HCT116 (cell line): ENCODE measurements around the gene CYB5A. TPM values are rescaled to one million over a fixed set of nuclear protein-coding genes. Genes with fewer than 3 reads are reported as not detected.

Source experiments
- ATAC-seq: fragments of 200-7000 bp; cut with Tn5 transposase; 2 replicates; pipeline ENCODE4 v1.9.1; 2020; ENCODE audit warnings: mild to moderate bottlenecking, moderate library complexity
- BruUV-seq: library from RNA; stranded (reverse); fragments of 400-500 nt; replicated peaks from 2 replicates; lab custom pipeline; 2021; lab: Mats Ljungman, UMichigan
- CTCF ChIA-PET: fragments of 300-600 bp; sonication (Branson Sonifier 250); formaldehyde crosslinking; loops from one replicate; lab custom pipeline; 2021; ENCODE audit warnings: antibody characterized with exemption; lab: Charles Lee
- POLR2A ChIA-PET: fragments of 300-600, 350-600 bp; sonication (Branson Sonifier 250); formaldehyde crosslinking; loops from one replicate; lab custom pipeline; 2021; ENCODE audit warnings: antibody characterized with exemption; lab: Charles Lee
- RAD21 ChIA-PET, 2 experiments: fragments of 300-600 bp; sonication (Branson Sonifier 250); formaldehyde crosslinking; loops; one replicate each; lab custom pipeline; 2023; ENCODE audit warnings: low total read pairs in 2 of 2; ENCODE audit not compliant: uncharacterized antibody in 2 of 2, unreplicated experiment in 2 of 2, low non-redundant PET in 1 of 2; lab: Charles Lee
- DNase-seq: peaks from one replicate; pipeline ENCODE4 v3.0.0-alpha.2; 2010; ENCODE audit warnings: low read depth, low spot score
- H2AFZ ChIP-seq: fragments of 200-600 bp; shearing (Covaris generic), sonication (generic); 2 replicates; pipeline ENCODE4 v1.6.1; 2017; ENCODE audit warnings: low read depth, mixed run types, mixed read lengths, antibody characterized with exemption, low read length; ENCODE audit not compliant: poor library complexity, severe bottlenecking
- H3K27ac ChIP-seq: 2 replicates; pipeline ENCODE4 v1.5.1; 2012; ENCODE audit warnings: low read depth, low read length
- H3K27me3 ChIP-seq: fragments of 200-600 bp; sonication (generic); 2 replicates; pipeline ENCODE4 v1.6.1; 2016; ENCODE audit warnings: mixed run types, low read length, mixed read lengths; ENCODE audit not compliant: insufficient read depth
- H3K36me3 ChIP-seq, 2 experiments: fragments of 200-500 bp in 1 of 2; fragments of 200-600 bp in 1 of 2; sonication (Bioruptor generic) in 1 of 2; sonication (generic) in 1 of 2; 2 replicates each; pipeline versions ENCODE4 v1.5.1 to v1.6.1; 2014 to 2016; ENCODE audit warnings: low read length in 2 of 2, inconsistent platforms in 1 of 2, mixed read lengths in 1 of 2, mixed run types in 1 of 2; ENCODE audit not compliant: insufficient read depth in 2 of 2, control insufficient read depth in 1 of 2
- H3K4me1 ChIP-seq, 2 experiments: fragments of 200-600 bp in 1 of 2; sonication (generic) in 1 of 2; 2 replicates each; pipeline versions ENCODE4 v1.5.1 to v1.6.1; 2012 to 2017; ENCODE audit warnings: low read length in 2 of 2, inconsistent platforms in 1 of 2, mild to moderate bottlenecking in 1 of 2, mixed read lengths in 1 of 2, mixed run types in 1 of 2, moderate library complexity in 1 of 2; ENCODE audit not compliant: insufficient read depth in 2 of 2, control insufficient read depth in 1 of 2
- H3K4me2 ChIP-seq: fragments of 200-600 bp; sonication (generic); 2 replicates; pipeline ENCODE4 v1.6.1; 2017; ENCODE audit warnings: mixed run types, low read length, mixed read lengths
- H3K4me3 ChIP-seq, 2 experiments: fragments of 200-600 bp in 1 of 2; sonication (generic) in 1 of 2; replicated peaks in 1 of 2; 2 replicates each; pipeline ENCODE4 v1.5.1; 2011 to 2016; ENCODE audit warnings: low read length in 2 of 2, control low read depth in 1 of 2, low read depth in 1 of 2, mild to moderate bottlenecking in 1 of 2, mixed read lengths in 1 of 2, mixed run types in 1 of 2
- H3K79me2 ChIP-seq: fragments of 200-600 bp; sonication (generic); 2 replicates; pipeline ENCODE4 v1.6.1; 2017; ENCODE audit warnings: mild to moderate bottlenecking, mixed run types, low read length, moderate library complexity, mixed read lengths; ENCODE audit not compliant: insufficient read depth
- H3K9ac ChIP-seq: fragments of 200-600 bp; sonication (generic); 2 replicates; pipeline ENCODE4 v1.6.1; 2016; ENCODE audit warnings: low read length, mixed read lengths
- H3K9me2 ChIP-seq: fragments of 200-600 bp; sonication (generic), shearing (Covaris generic); 2 replicates; pipeline ENCODE4 v1.6.1; 2017; ENCODE audit warnings: mixed run types, mild to moderate bottlenecking, moderate library complexity; ENCODE audit not compliant: insufficient read depth
- H3K9me3 ChIP-seq, 2 experiments: fragments of 200-500 bp in 1 of 2; fragments of 200-600 bp in 1 of 2; sonication (Bioruptor generic) in 1 of 2; sonication (generic) in 1 of 2; 2 replicates each; pipeline ENCODE4 v1.6.1; 2014 to 2017; ENCODE audit warnings: low read length in 2 of 2, mixed read lengths in 2 of 2, inconsistent platforms in 1 of 2, low read depth in 1 of 2, mild to moderate bottlenecking in 1 of 2, mixed run types in 1 of 2, moderate library complexity in 1 of 2; ENCODE audit not compliant: control insufficient read depth in 1 of 2, insufficient read depth in 1 of 2
- H4K20me1 ChIP-seq: fragments of 200-600 bp; sonication (generic), shearing (Covaris generic); 2 replicates; pipeline ENCODE4 v1.6.1; 2017; ENCODE audit warnings: mixed run types, mild to moderate bottlenecking, moderate library complexity; ENCODE audit not compliant: insufficient read depth
- CBX3 ChIP-seq: IDR thresholded peaks from 2 replicates; pipeline ENCODE4 v1.6.1; 2012; ENCODE audit warnings: low read depth
- EZH2 ChIP-seq: fragments of 200-600 bp; sonication (generic); IDR thresholded peaks from 2 replicates; pipeline ENCODE4 v1.6.1; 2017; ENCODE audit warnings: antibody characterized with exemption, mixed run types
- EZH2phosphoT487 ChIP-seq: fragments of 200-600 bp; IDR thresholded peaks from 2 replicates; pipeline ENCODE4 v1.6.1; 2018; ENCODE audit warnings: antibody characterized with exemption, borderline replicate concordance
- FOSL1 ChIP-seq: IDR thresholded peaks from 2 replicates; pipeline ENCODE4 v1.6.1; 2012; ENCODE audit warnings: low read depth
- JUND ChIP-seq: IDR thresholded peaks from 2 replicates; pipeline ENCODE4 v1.6.1; 2012
- POLR2A ChIP-seq: IDR thresholded peaks from 2 replicates; pipeline ENCODE4 v1.7.0; 2011; ENCODE audit warnings: borderline replicate concordance; ENCODE audit not compliant: insufficient read depth, insufficient read length; ENCODE audit errors: extremely low read depth
- SP1 ChIP-seq: IDR thresholded peaks from 2 replicates; pipeline ENCODE4 v1.6.1; 2012; ENCODE audit warnings: low read depth
- SRF ChIP-seq: IDR thresholded peaks from 2 replicates; pipeline ENCODE4 v1.6.1; 2012; ENCODE audit warnings: low read depth
- YY1 ChIP-seq: IDR thresholded peaks from 2 replicates; pipeline ENCODE4 v1.6.1; 2011; ENCODE audit warnings: low read length, low read depth, moderate library complexity, mild to moderate bottlenecking; ENCODE audit not compliant: insufficient replicate concordance; ENCODE audit errors: extremely low read depth
- intact Hi-C: fragments of 100-400 bp; cut with micrococcal nuclease; formaldehyde crosslinking; loops from 2 replicates; pipeline ENCODE4 v1.10.0; 2022
- total RNA-seq: library from RNA; stranded (reverse); gene quantifications from one replicate; pipeline ENCODE4 v1.2.1, GENCODE V29; 2021; ENCODE audit not compliant: unreplicated experiment
- TF ChIP-seq, protein P1 (sequence below): IDR thresholded peaks from 2 replicates; pipeline ENCODE4 v1.6.1; 2012

CYB5A gene
- total RNA-seq, 1 experiment from 2014 or later, result 37.7 TPM

DNA sequence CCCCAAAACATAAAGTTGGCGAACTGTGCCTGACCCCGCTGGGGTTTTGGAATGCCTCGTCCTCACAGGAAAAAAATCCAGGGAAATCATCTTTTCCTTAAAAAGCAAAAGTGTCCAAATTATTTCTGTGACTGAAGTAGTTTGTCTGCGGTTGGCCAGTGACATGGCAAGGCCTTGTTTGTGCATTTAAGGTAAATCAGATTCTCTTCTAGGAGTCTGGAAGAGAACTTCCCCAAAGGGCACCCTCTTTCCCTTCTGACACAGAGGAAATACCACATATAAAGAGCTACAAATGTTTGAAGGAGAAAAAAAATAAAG lies 737 bp upstream of the CYB5A start:
- H3K36me3 ChIP-seq, result no peaks in the 10 kb centered on the region
- H3K9me2 ChIP-seq, result no peaks in the 10 kb centered on the region
- DNase-seq (no peak), ATAC-seq (no peak)
- intact Hi-C loops, result loop anchor here (5.0 kb wide), 1 partner anchor 200 kb away; no protein-coding TSS in a partner anchor
- no TSS peak for BruUV-seq
- H3K4me2 ChIP-seq, result peak overlapping the region; percentile 93
- ChIA-PET POLR2A (no interaction called here), RAD21 (no interaction called here), CTCF (no interaction called here)
- H3K27ac ChIP-seq, result no peak overlapping the region
- H3K4me3 ChIP-seq, result peak overlapping the region; percentile 62 to 75
- no peaks in the 10 kb centered on the region for H4K20me1 ChIP-seq
- H3K27me3 ChIP-seq, result no peaks in the 10 kb centered on the region
- no peak overlapping the region for H3K9ac ChIP-seq
- peaks cover 7 to 19% of the 10 kb centered on the region in 2 experiments; a peak in 3 of 4 replicates for H3K4me1 ChIP-seq
- no peaks in the 10 kb centered on the region for H3K79me2 ChIP-seq
- H2AFZ ChIP-seq, result peak overlapping the region; percentile 82
- TF ChIP-seq JUND (no peak), EZH2phosphoT487 (no peak), FOSL1 (no peak), SRF (no peak), CBX3 (no peak), POLR2A (no peak), YY1 (no peak), EZH2 (no peak), SP1 (no peak)
- TF ChIP-seq, protein P1, sequence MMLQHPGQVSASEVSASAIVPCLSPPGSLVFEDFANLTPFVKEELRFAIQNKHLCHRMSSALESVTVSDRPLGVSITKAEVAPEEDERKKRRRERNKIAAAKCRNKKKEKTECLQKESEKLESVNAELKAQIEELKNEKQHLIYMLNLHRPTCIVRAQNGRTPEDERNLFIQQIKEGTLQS, result no peak
- 0 out of 4 replicates have a peak, but pooled peaks cover 0 to 3% of the 10 kb centered on the region in 2 experiments for H3K9me3 ChIP-seq

GRCh38 chr18:74291472-74291770 lies 342 bp downstream of the CYB5A start:
- no peaks in the 10 kb centered on the region for H3K79me2 ChIP-seq
- intact Hi-C loops, result loop anchor here (2.0 to 5.0 kb wide), 2 partner anchors 143 to 201 kb away; partner anchors contain the start of gene TIMM21
- no peak for TF ChIP-seq SP1
- TF ChIP-seq, all 23 proteins: peak for 0
- Histone ChIP-seq H3K36me3 (no peaks in the 10 kb centered on the region), H3K9ac (peak overlapping the region; percentile 52), H3K9me3 (0 out of 4 replicates have a peak, but pooled peaks cover 0 to 3% of the 10 kb centered on the region in 2 experiments), H2AFZ (peak overlapping the region; percentile 68), H3K27me3 (no peaks in the 10 kb centered on the region), H3K4me2 (peak overlapping the region; percentile 93), H3K4me1 (peaks cover 7 to 19% of the 10 kb centered on the region in 2 experiments; a peak in 3 of 4 replicates), H3K9me2 (no peaks in the 10 kb centered on the region), H3K27ac (peak overlapping the region; percentile 20; the same call in 1 of the 2 replicates), H4K20me1 (no peaks in the 10 kb centered on the region), H3K4me3 (peak overlapping the region; percentile 62 to 75)
- BruUV-seq, result TSS peak; percentile 36
- ATAC-seq (no peak; the same call in 1 of the 2 replicates), DNase-seq (no peak)
- POLR2A ChIA-PET, result no interaction called here
- RAD21 ChIA-PET, result no interaction called here
- CTCF ChIA-PET, result no interaction called here
